Caco-2 (cell line): ENCODE measurements around the gene PPP1R27. TPM values are rescaled to one million over a fixed set of nuclear protein-coding genes. Genes with fewer than 3 reads are reported as not detected.

ENCODE experiments used
- BruUV-seq: library from RNA; stranded (reverse); fragments of 400-500 nt; replicated peaks from 2 replicates; lab custom pipeline; 2021; lab: Mats Ljungman, UMichigan
- CTCF ChIA-PET: fragments of 300-600 bp; sonication (Branson Sonifier 250); formaldehyde crosslinking; loops from one replicate; lab custom pipeline; 2022; ENCODE audit warnings: antibody characterized with exemption; lab: Charles Lee
- POLR2A ChIA-PET: fragments of 300-600 bp; sonication (Branson Sonifier 250); formaldehyde crosslinking; loops from one replicate; lab custom pipeline; 2022; ENCODE audit warnings: antibody characterized with exemption; lab: Charles Lee
- DNase-seq, 2 experiments: peaks; one replicate each; pipeline versions ENCODE4 v3.0.0 to v3.0.0-alpha.2; 2020 to 2022
- H3K27me3 ChIP-seq: replicated peaks from 2 replicates; pipeline ENCODE4 v1.6.0; 2011; ENCODE audit warnings: low read length; ENCODE audit not compliant: control insufficient read depth, insufficient read depth
- H3K36me3 ChIP-seq: 2 replicates; pipeline ENCODE4 v1.5.1; 2011; ENCODE audit warnings: low read length; ENCODE audit not compliant: control insufficient read depth, insufficient read depth
- H3K4me1 ChIP-seq: fragments of 250-450 bp; sonication (Bioruptor Pico); 2 replicates; pipeline ENCODE4 v1.5.1; 2020; ENCODE audit warnings: mild to moderate bottlenecking
- H3K4me3 ChIP-seq: 2 replicates; pipeline ENCODE4 v1.5.1; 2011; ENCODE audit warnings: low read depth, mild to moderate bottlenecking, control low read depth, low read length
- H3K9me3 ChIP-seq: fragments of 250-450 bp; sonication (Bioruptor Pico); 2 replicates; pipeline ENCODE4 v1.5.1; 2020; ENCODE audit warnings: mild to moderate bottlenecking, moderate library complexity
- H3K27ac Mint-ChIP-seq: one replicate; pipeline ENCODE4 v1.8.0; 2022; ENCODE audit warnings: mixed read lengths; ENCODE audit not compliant: unreplicated experiment
- H3K27me3 Mint-ChIP-seq: one replicate; pipeline ENCODE4 v1.8.0; 2022; ENCODE audit warnings: mixed read lengths; ENCODE audit not compliant: insufficient read depth, unreplicated experiment
- H3K36me3 Mint-ChIP-seq: one replicate; pipeline ENCODE4 v1.8.0; 2022; ENCODE audit warnings: mild to moderate bottlenecking, mixed read lengths; ENCODE audit not compliant: insufficient read depth, unreplicated experiment
- H3K4me1 Mint-ChIP-seq: one replicate; pipeline ENCODE4 v1.8.0; 2022; ENCODE audit warnings: low read depth, mixed read lengths; ENCODE audit not compliant: unreplicated experiment
- H3K4me3 Mint-ChIP-seq: one replicate; pipeline ENCODE4 v1.8.0; 2022; ENCODE audit warnings: mild to moderate bottlenecking, moderate library complexity, mixed read lengths; ENCODE audit not compliant: unreplicated experiment
- H3K9me3 Mint-ChIP-seq: one replicate; pipeline ENCODE4 v1.8.0; 2022; ENCODE audit warnings: mixed read lengths; ENCODE audit not compliant: unreplicated experiment
- CTCF ChIP-seq, 2 experiments: fragments of 200-600 bp in 1 of 2; IDR thresholded peaks; 1 replicate in 1 of 2; 2 replicates in 1 of 2; pipeline versions ENCODE4 v1.5.1 to v1.8.0; 2011 to 2022; ENCODE audit warnings: antibody characterized with exemption in 1 of 2, control low read depth in 1 of 2, inconsistent platforms in 1 of 2, low read depth in 1 of 2, low read length in 1 of 2, mild to moderate bottlenecking in 1 of 2, moderate library complexity in 1 of 2; ENCODE audit not compliant: insufficient read depth in 1 of 2, severe bottlenecking in 1 of 2, unreplicated experiment in 1 of 2
- intact Hi-C: fragments of 100-400 bp; cut with micrococcal nuclease; formaldehyde crosslinking; loops from one replicate; pipeline ENCODE4 v1.10.0; 2022; ENCODE audit not compliant: unreplicated experiment
- total RNA-seq: library from RNA; stranded (reverse); gene quantifications from 2 replicates; pipeline ENCODE4 v1.2.3, GENCODE V29; 2022

PPP1R27 gene
- total RNA-seq, 1 experiment from 2014 or later, result 0.93 TPM

GRCh38 chr17:81810892-81811704 is 23.8 kb downstream of the PPP1R27 start:
- intact Hi-C loops, result no loop called here
- Histone ChIP-seq H3K4me1 (peaks cover 16% of the 10 kb centered on the region), H3K27me3 (no peaks in the 10 kb centered on the region), H3K36me3 (no peaks in the 10 kb centered on the region), H3K4me3 (no peak overlapping the region), H3K9me3 (no peaks in the 10 kb centered on the region)
- BruUV-seq, result no TSS peak
- no peak for TF ChIP-seq CTCF (IDR thresholded peaks at IDR 0.05; ENCODE audit: insufficient read depth in 1 of 2, low read depth in 1 of 2, low read length in 1 of 2, severe bottlenecking in 1 of 2, unreplicated experiment in 1 of 2)
- Mint-ChIP-seq H3K9me3 (peaks cover 6% of the 10 kb centered on the region), H3K36me3 (peaks cover 8% of the 10 kb centered on the region), H3K4me3 (no peak overlapping the region), H3K27ac (no peak overlapping the region), H3K4me1 (peaks cover 10% of the 10 kb centered on the region), H3K27me3 (peaks cover 6% of the 10 kb centered on the region)
- ChIA-PET POLR2A (no interaction called here), CTCF (no interaction called here)
- DNase-seq, result no peak

- BruUV-seq, result no TSS peak
Measured at GRCh38 chr17:81810476-81810875, 24.4 kb downstream of the PPP1R27 start.

GRCh38 chr17:81809556-81809998 is 25.3 kb downstream of the PPP1R27 start:
- no peak for TF ChIP-seq CTCF (IDR thresholded peaks at IDR 0.05; ENCODE audit: insufficient read depth in 1 of 2, low read depth in 1 of 2, low read length in 1 of 2, severe bottlenecking in 1 of 2, unreplicated experiment in 1 of 2)
- ChIA-PET POLR2A (interaction anchor here (0.9 kb wide), 1 partner anchor 98 kb away, joined by 3 read pairs; no protein-coding TSS in a partner anchor), CTCF (interaction anchor here (0.5 kb wide), 1 partner anchor 98 kb away, joined by 4 read pairs; no protein-coding TSS in a partner anchor)
- DNase-seq, result no peak
- intact Hi-C loops, result no loop called here
- Mint-ChIP-seq H3K9me3 (peaks cover 6% of the 10 kb centered on the region), H3K4me1 (peaks cover 7% of the 10 kb centered on the region), H3K4me3 (no peak overlapping the region), H3K27me3 (peaks cover 9% of the 10 kb centered on the region), H3K27ac (no peak overlapping the region), H3K36me3 (peaks cover 8% of the 10 kb centered on the region)
- no TSS peak for BruUV-seq
- peaks cover 11% of the 10 kb centered on the region for H3K4me1 ChIP-seq
- H3K4me3 ChIP-seq, result no peak overlapping the region
- H3K36me3 ChIP-seq, result no peaks in the 10 kb centered on the region
- H3K9me3 ChIP-seq, result no peaks in the 10 kb centered on the region
- no peaks in the 10 kb centered on the region for H3K27me3 ChIP-seq

More at GRCh38 chr17:81810476-81810875, 24.4 kb downstream of the PPP1R27 start:
- H3K4me1 ChIP-seq, result peaks cover 14% of the 10 kb centered on the region
- H3K4me3 ChIP-seq, result no peak overlapping the region
- POLR2A ChIA-PET, result no interaction called here
- no peaks in the 10 kb centered on the region for H3K9me3 ChIP-seq
- no peak overlapping the region for H3K27ac Mint-ChIP-seq
- no peaks in the 10 kb centered on the region for H3K36me3 ChIP-seq
- H3K27me3 ChIP-seq, result no peaks in the 10 kb centered on the region
- no peak overlapping the region for H3K4me3 Mint-ChIP-seq
- H3K4me1 Mint-ChIP-seq, result peaks cover 7% of the 10 kb centered on the region
- peaks cover 6% of the 10 kb centered on the region for H3K9me3 Mint-ChIP-seq
- no peak for DNase-seq
- intact Hi-C loops, result no loop called here
- CTCF ChIA-PET, result no interaction called here
- no peak for TF ChIP-seq CTCF (IDR thresholded peaks at IDR 0.05; ENCODE audit: insufficient read depth in 1 of 2, low read depth in 1 of 2, low read length in 1 of 2, severe bottlenecking in 1 of 2, unreplicated experiment in 1 of 2)
- peaks cover 8% of the 10 kb centered on the region for H3K36me3 Mint-ChIP-seq
- peaks cover 6% of the 10 kb centered on the region for H3K27me3 Mint-ChIP-seq
